Breast epithelium (tissue), 4 donors: ENCODE measurements around the gene LY86. TPM values are rescaled to one million over a fixed set of nuclear protein-coding genes. Genes with fewer than 3 reads are reported as not detected.

Experiments used
- DNase-seq, 2 donors: peaks; one replicate each; pipeline ENCODE4 v3.0.0-alpha.2; 2019; ENCODE audit warnings: low spot score in 2 of 2
- H3K27ac ChIP-seq, 2 donors: fragments of 200-600 bp; sonication (generic) in 1 of 2; one replicate each; pipeline ENCODE4 v1.5.1; 2016 to 2019; ENCODE audit warnings: mild to moderate bottlenecking in 1 of 2
- H3K27me3 ChIP-seq, 2 donors: fragments of 200-600 bp; sonication (generic) in 1 of 2; one replicate each; pipeline versions ENCODE4 v1.5.1 to v1.6.0; 2017 to 2019; ENCODE audit warnings: control low read depth in 1 of 2, mild to moderate bottlenecking in 1 of 2
- H3K36me3 ChIP-seq: fragments of 200-600 bp; one replicate; pipeline ENCODE4 v1.5.1; 2019
- H3K4me1 ChIP-seq, 2 donors: fragments of 200-600 bp; sonication (generic); one replicate each; pipeline ENCODE4 v1.5.1; 2016 to 2019; ENCODE audit warnings: control low read depth in 1 of 2
- H3K4me3 ChIP-seq, 3 donors: fragments of 200-600 bp; sonication (generic); 1 replicate in 2 of 3; 2 replicates in 1 of 3; pipeline ENCODE4 v1.5.1; 2016 to 2019; ENCODE audit warnings: mild to moderate bottlenecking in 3 of 3, moderate library complexity in 2 of 3
- H3K9me3 ChIP-seq, 2 donors: fragments of 200-600 bp; sonication (generic) in 1 of 2; one replicate each; pipeline ENCODE4 v1.5.1; 2016 to 2019; ENCODE audit warnings: control low read depth in 1 of 2
- CTCF ChIP-seq, 3 donors: fragments of 450-650 bp; IDR thresholded peaks; one replicate each; pipeline ENCODE4 v1.5.1; 2016 to 2017; ENCODE audit warnings: antibody characterized with exemption in 3 of 3, mild to moderate bottlenecking in 3 of 3, moderate library complexity in 3 of 3
- POLR2A ChIP-seq: fragments of 450-650 bp; IDR thresholded peaks from one replicate; pipeline ENCODE4 v1.6.1; 2016; ENCODE audit warnings: antibody characterized with exemption, mild to moderate bottlenecking, moderate library complexity
- POLR2AphosphoS5 ChIP-seq, 3 donors: sonication (generic); formaldehyde crosslinking; IDR thresholded peaks; one replicate each; pipeline ENCODE4 v1.6.1; 2017; ENCODE audit warnings: antibody characterized with exemption in 3 of 3
- intact Hi-C: fragments of 100-400 bp; cut with DNase I; formaldehyde crosslinking; loops from one replicate; pipeline ENCODE4 v1.15.1; 2023; ENCODE audit warnings: low total_unique reads
- total RNA-seq, 3 donors: library from RNA; depleted of rRNA; stranded (reverse); fragments of >200 nt; gene quantifications; one replicate each; pipeline ENCODE4 v1.1.0, GENCODE V29; 2016

The LY86 gene
- total RNA-seq, 3 donors from 2014 or later, result 3.3 to 8.3 (median 3.4) TPM

GRCh38 chr6:6689400-6690143, 101.1 kb downstream of the LY86 start:
- no peak for DNase-seq
- Histone ChIP-seq H3K4me1 (no peaks in the 10 kb centered on the region), H3K27ac (peak overlapping the region; percentile 66 to 80), H3K4me3 (no peak overlapping the region), H3K27me3 (no peaks in the 10 kb centered on the region), H3K36me3 (no peaks in the 10 kb centered on the region), H3K9me3 (no peaks in the 10 kb centered on the region)
- intact Hi-C loops, result no loop called here
- no peak for TF ChIP-seq CTCF (IDR thresholded peaks at IDR 0.05)
- no peak for TF ChIP-seq POLR2A
- no peak for TF ChIP-seq POLR2AphosphoS5 (IDR thresholded peaks at IDR 0.05)

GRCh38 chr6:6690144-6690483, 101.6 kb downstream of the LY86 start:
- Histone ChIP-seq H3K27me3 (no peaks in the 10 kb centered on the region), H3K27ac (peak overlapping the region; percentile 66 to 80), H3K9me3 (no peaks in the 10 kb centered on the region), H3K4me1 (no peaks in the 10 kb centered on the region), H3K36me3 (no peaks in the 10 kb centered on the region), H3K4me3 (no peak overlapping the region)
- TF ChIP-seq POLR2A (no peak), CTCF (IDR thresholded peaks at IDR 0.05) (no peak), POLR2AphosphoS5 (IDR thresholded peaks at IDR 0.05) (no peak)
- intact Hi-C loops, result no loop called here
- DNase-seq, result no peak

DNA sequence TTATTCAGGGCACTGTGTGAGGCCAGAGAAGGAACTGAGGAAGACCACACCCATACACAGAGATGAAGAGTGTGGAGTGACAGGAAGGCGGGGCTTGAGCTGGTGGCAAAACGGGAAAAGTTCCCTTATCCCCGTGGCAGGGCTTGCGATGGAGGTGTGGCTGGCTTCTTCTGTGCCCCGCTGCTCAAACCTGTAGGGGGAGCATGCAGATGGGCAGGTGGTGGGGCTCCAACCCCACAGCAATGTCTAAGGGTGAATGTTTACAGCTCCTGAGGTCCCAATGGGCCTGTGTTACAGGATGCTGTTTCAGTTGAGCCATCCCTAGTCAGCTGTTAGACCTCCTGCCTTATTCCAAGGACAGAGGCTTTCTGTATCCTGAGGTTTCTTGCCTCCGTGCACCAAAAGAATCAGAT, 105.9 kb downstream of the LY86 start:
- no peaks in the 10 kb centered on the region for H3K27me3 ChIP-seq
- no peaks in the 10 kb centered on the region for H3K4me1 ChIP-seq
- no peak for TF ChIP-seq POLR2AphosphoS5 (IDR thresholded peaks at IDR 0.05)
- TF ChIP-seq CTCF (IDR thresholded peaks at IDR 0.05), result no peak
- TF ChIP-seq POLR2A, result no peak

GRCh38 chr6:6694825-6695624, 106.5 kb downstream of the LY86 start:
- H3K9me3 ChIP-seq, result no peaks in the 10 kb centered on the region
- TF ChIP-seq POLR2AphosphoS5 (IDR thresholded peaks at IDR 0.05), result no peak
- TF ChIP-seq CTCF (IDR thresholded peaks at IDR 0.05), result no peak
- no peak for TF ChIP-seq POLR2A
- H3K4me1 ChIP-seq, result peaks cover 0 to 4% of the 10 kb centered on the region in 2 donors
- intact Hi-C loops, result no loop called here
- no peaks in the 10 kb centered on the region for H3K27me3 ChIP-seq
- no peak overlapping the region for H3K4me3 ChIP-seq
- H3K27ac ChIP-seq, result peak overlapping the region in 1 of 2 donors; percentile 82
- H3K36me3 ChIP-seq, result no peaks in the 10 kb centered on the region
- DNase-seq, result no peak

More for the DNA sequence above, 105.9 kb downstream of the LY86 start:
- H3K4me3 ChIP-seq, result no peak overlapping the region
- H3K27ac ChIP-seq, result peak overlapping the region in 1 of 2 donors; percentile 82
- DNase-seq, result no peak
- H3K36me3 ChIP-seq, result no peaks in the 10 kb centered on the region
- intact Hi-C loops, result no loop called here
- no peaks in the 10 kb centered on the region for H3K9me3 ChIP-seq
